A549 (cell line): ENCODE data around the gene GATA6.

Source experiments
- MAX ChIP-seq: IDR thresholded peaks from 2 replicates; pipeline ENCODE4 v1.6.1; 2012
- POLR2A ChIP-seq: IDR thresholded peaks from 2 replicates; pipeline ENCODE4 v1.6.1; 2012; ENCODE audit warnings: mild to moderate bottlenecking, low read length
- RCOR1 ChIP-seq: fragments of 150-350 bp; IDR thresholded peaks from 2 replicates; pipeline ENCODE4 v1.6.1; 2014; ENCODE audit warnings: antibody characterized with exemption, low read length, low read depth
- USF2 ChIP-seq: fragments of 450-650 bp; IDR thresholded peaks from 2 replicates; pipeline ENCODE4 v1.6.1; 2014; ENCODE audit warnings: antibody characterized with exemption

- no peak for TF ChIP-seq MAX
- TF ChIP-seq USF2 = no peak
- TF ChIP-seq POLR2A = no peak
- TF ChIP-seq RCOR1 = no peak
These were observed 6.0 kb downstream of the GATA6 start for GRCh38 chr18:22175346-22175745.
